Smooth muscle cell (in vitro differentiated cells): ENCODE measurements around the gene ELMO1. TPM values are rescaled to one million over a fixed set of nuclear protein-coding genes. Genes with fewer than 3 reads are reported as not detected.

Source experiments
- DNase-seq: peaks from one replicate; lab custom pipeline; 2025; ENCODE audit not compliant: unreplicated experiment; lab: John Stamatoyannopoulos, UW
- H2AFZ ChIP-seq: fragments of 200-600 bp; sonication (generic); 2 replicates; pipeline ENCODE4 v1.6.0; 2016; ENCODE audit warnings: antibody characterized with exemption, low read depth, mild to moderate bottlenecking
- H3F3A ChIP-seq: fragments of 200-600 bp; sonication (generic); 2 replicates; pipeline ENCODE4 v1.6.0; 2017; ENCODE audit warnings: antibody characterized with exemption, low read depth
- H3K27ac ChIP-seq: fragments of 200-600 bp; sonication (generic); 2 replicates; pipeline ENCODE4 v1.5.1; 2016; ENCODE audit warnings: low read depth, mild to moderate bottlenecking
- H3K27me3 ChIP-seq: fragments of 200-600 bp; sonication (generic); 2 replicates; pipeline ENCODE4 v1.6.1; 2016; ENCODE audit warnings: low read depth, mild to moderate bottlenecking
- H3K36me3 ChIP-seq: fragments of 200-600 bp; sonication (generic); 2 replicates; pipeline ENCODE4 v1.5.1; 2016; ENCODE audit warnings: low read depth
- H3K4me1 ChIP-seq: fragments of 200-600 bp; sonication (generic); 2 replicates; pipeline ENCODE4 v1.5.1; 2016; ENCODE audit warnings: low read depth
- H3K4me2 ChIP-seq: fragments of 200-600 bp; sonication (generic); 2 replicates; pipeline ENCODE4 v1.6.0; 2016; ENCODE audit warnings: mild to moderate bottlenecking
- H3K4me3 ChIP-seq: fragments of 200-600 bp; sonication (generic); 2 replicates; pipeline ENCODE4 v1.5.1; 2016; ENCODE audit warnings: mild to moderate bottlenecking
- H3K79me2 ChIP-seq: fragments of 200-600 bp; sonication (generic); 2 replicates; pipeline ENCODE4 v1.6.0; 2016; ENCODE audit warnings: low read depth, mild to moderate bottlenecking
- H3K9ac ChIP-seq: fragments of 200-600 bp; sonication (generic); 2 replicates; pipeline ENCODE4 v1.6.0; 2016; ENCODE audit warnings: low read depth
- H3K9me3 ChIP-seq: fragments of 200-600 bp; sonication (generic); replicated peaks from 2 replicates; pipeline ENCODE4 v1.5.1; 2016; ENCODE audit warnings: low read depth
- H4K20me1 ChIP-seq: fragments of 200-600 bp; sonication (generic); 2 replicates; pipeline ENCODE4 v1.6.0; 2016; ENCODE audit warnings: low read depth
- CTCF ChIP-seq: fragments of 200-600 bp; sonication (generic); IDR thresholded peaks from 2 replicates; pipeline ENCODE4 v1.5.1; 2017; ENCODE audit warnings: borderline replicate concordance, mild to moderate bottlenecking, antibody characterized with exemption; ENCODE audit not compliant: insufficient read depth, poor library complexity, severe bottlenecking
- WGBS: methylation state at CpG from one replicate; pipeline ENCODE4 v1.1.7; 2016; ENCODE audit warnings: low lambda C conversion rate; 5-methylcytosine and 5-hydroxymethylcytosine counted together
- polyA plus RNA-seq: library from polyadenylated mRNA; unstranded; fragments of >200 nt; fragmentation: Nextera tagmentation; extraction: Ambion mirVana; gene quantifications from 2 replicates; pipeline ENCODE4 v1.2.1, GENCODE V29; 2016
- total RNA-seq: library from RNA; depleted of rRNA; stranded (reverse); fragments of >200 nt; gene quantifications from 2 replicates; pipeline ENCODE4 v1.2.3, GENCODE V29; 2014

ELMO1 gene
- total and polyA plus RNA-seq, 2 experiments from 2014 or later = 8.2 to 36.0 TPM

- no peaks in the 10 kb centered on the region for H3K27me3 ChIP-seq
- no peak for DNase-seq
- no peaks in the 10 kb centered on the region for H3K36me3 ChIP-seq
- no peaks in the 10 kb centered on the region for H3K9me3 ChIP-seq
- H3K4me2 ChIP-seq = no peak overlapping the region
- H3F3A ChIP-seq = peaks cover 4% of the 10 kb centered on the region
- no peak overlapping the region for H2AFZ ChIP-seq
- H3K27ac ChIP-seq = no peak overlapping the region
- TF ChIP-seq CTCF = no peak
- H4K20me1 ChIP-seq = no peaks in the 10 kb centered on the region
- peaks cover 9% of the 10 kb centered on the region for H3K4me1 ChIP-seq
- no peak overlapping the region for H3K9ac ChIP-seq
- no peaks in the 10 kb centered on the region for H3K79me2 ChIP-seq
- no peak overlapping the region for H3K4me3 ChIP-seq
- 67% methylated on average over 1 of the region's 1 CpG for WGBS
These were observed 158.9 kb downstream of the ELMO1 start for GRCh38 chr7:37289781-37290180.

- no peak overlapping the region for H3K27ac ChIP-seq
- H3K79me2 ChIP-seq = no peaks in the 10 kb centered on the region
- no peak overlapping the region for H3K4me3 ChIP-seq
- no peak for TF ChIP-seq CTCF
- no peaks in the 10 kb centered on the region for H3K27me3 ChIP-seq
- H3K36me3 ChIP-seq = no peaks in the 10 kb centered on the region
- H4K20me1 ChIP-seq = no peaks in the 10 kb centered on the region
- peaks cover 9% of the 10 kb centered on the region for H3K4me1 ChIP-seq
- no peak for DNase-seq
- H3F3A ChIP-seq = peaks cover 4% of the 10 kb centered on the region
- no peak overlapping the region for H2AFZ ChIP-seq
- no peak overlapping the region for H3K9ac ChIP-seq
- no peaks in the 10 kb centered on the region for H3K9me3 ChIP-seq
- no peak overlapping the region for H3K4me2 ChIP-seq
- 67% methylated on average over 3 of the region's 3 CpGs for WGBS
These were observed 159.3 kb downstream of the ELMO1 start for GRCh38 chr7:37289367-37289766.

- Histone ChIP-seq H3K79me2 (no peaks in the 10 kb centered on the region), H3K36me3 (no peaks in the 10 kb centered on the region), H3F3A (peaks cover 4% of the 10 kb centered on the region), H3K9ac (no peak overlapping the region), H3K4me3 (no peak overlapping the region), H2AFZ (no peak overlapping the region), H3K27ac (no peak overlapping the region), H3K9me3 (no peaks in the 10 kb centered on the region), H3K27me3 (no peaks in the 10 kb centered on the region), H3K4me2 (no peak overlapping the region), H3K4me1 (peaks cover 9% of the 10 kb centered on the region), H4K20me1 (no peaks in the 10 kb centered on the region)
- 85% methylated on average over 5 of the region's 5 CpGs for WGBS
- no peak for DNase-seq
- no peak for TF ChIP-seq CTCF
These were observed 161.4 kb downstream of the ELMO1 start for GRCh38 chr7:37287131-37287855.

- Histone ChIP-seq H3K4me1 (peaks cover 9% of the 10 kb centered on the region), H3K9me3 (no peaks in the 10 kb centered on the region), H3K36me3 (no peaks in the 10 kb centered on the region), H3K27me3 (no peaks in the 10 kb centered on the region), H3F3A (peaks cover 4% of the 10 kb centered on the region), H3K4me3 (no peak overlapping the region), H3K27ac (no peak overlapping the region), H2AFZ (no peak overlapping the region), H3K79me2 (no peaks in the 10 kb centered on the region), H3K4me2 (no peak overlapping the region), H4K20me1 (no peaks in the 10 kb centered on the region), H3K9ac (no peak overlapping the region)
- no peak for DNase-seq
- TF ChIP-seq CTCF = no peak
- 85% methylated on average over 2 of the region's 2 CpGs for WGBS
These were observed 162.2 kb downstream of the ELMO1 start for GRCh38 chr7:37286454-37286832.
